CD1c-positive myeloid dendritic cell (primary cell): ENCODE results near the gene MAP1LC3A.

Experiments used
- DNase-seq: peaks from one replicate; pipeline ENCODE4 v3.0.0-alpha.2; 2016; ENCODE audit errors: extremely low spot score

The MAP1LC3A gene

GRCh38 chr20:34529742-34530141 lies 28.8 kb upstream of the MAP1LC3A start:
- no peak for DNase-seq

GRCh38 chr20:34530342-34530741 lies 28.2 kb upstream of the MAP1LC3A start:
- no peak for DNase-seq

DNA sequence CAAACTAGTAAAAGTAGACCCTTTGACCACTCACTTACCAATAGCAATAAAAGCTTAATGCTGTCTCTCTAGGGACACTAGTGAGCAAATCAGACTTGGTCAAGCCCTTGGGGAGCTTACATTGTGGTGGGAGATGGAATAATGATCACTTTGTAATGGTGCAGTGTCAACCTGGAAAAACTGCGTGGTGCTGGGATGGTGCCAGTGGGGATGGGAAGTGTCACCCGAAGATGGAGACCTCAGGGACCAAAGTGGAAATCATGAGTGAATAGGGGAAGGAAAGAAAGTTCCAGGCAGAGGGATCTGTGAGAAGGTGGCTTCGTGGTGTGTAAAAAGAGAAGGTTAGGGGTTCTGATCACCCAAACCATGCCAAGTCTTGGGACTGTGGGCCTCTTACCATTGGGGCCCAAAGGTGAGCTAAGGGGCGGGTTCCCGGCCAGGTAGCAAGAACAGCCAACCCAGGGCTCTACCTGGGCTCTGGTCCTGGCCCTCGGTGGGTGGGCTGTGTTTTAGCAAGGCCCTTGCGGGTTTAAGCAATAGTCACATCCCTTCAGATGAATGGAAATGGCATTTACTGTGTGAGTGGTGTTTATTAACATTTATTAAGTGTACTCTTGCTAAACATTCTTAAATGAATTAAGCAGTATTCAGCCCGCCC lies 26.8 kb upstream of the MAP1LC3A start:
- no peak for DNase-seq

DNA sequence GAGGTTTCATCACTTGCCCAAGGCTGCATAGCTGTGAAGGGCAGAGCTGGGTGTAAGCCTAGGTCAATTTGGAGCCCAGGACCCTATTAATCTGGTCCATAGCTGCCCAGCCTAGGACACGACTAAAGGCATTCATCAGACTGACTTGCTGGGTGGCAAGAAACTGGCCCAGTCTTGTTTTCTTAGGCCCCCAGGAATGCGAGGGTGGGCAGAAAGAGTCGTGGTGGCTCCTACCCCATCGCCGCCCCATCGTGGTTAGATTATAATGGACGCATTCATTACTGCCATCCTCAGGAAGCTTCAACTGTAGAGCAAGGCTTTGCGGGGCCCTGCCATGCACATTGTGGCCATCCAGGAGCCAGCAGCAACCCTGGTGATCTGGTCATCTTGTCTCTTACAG lies 26.2 kb upstream of the MAP1LC3A start:
- no peak for DNase-seq

DNA sequence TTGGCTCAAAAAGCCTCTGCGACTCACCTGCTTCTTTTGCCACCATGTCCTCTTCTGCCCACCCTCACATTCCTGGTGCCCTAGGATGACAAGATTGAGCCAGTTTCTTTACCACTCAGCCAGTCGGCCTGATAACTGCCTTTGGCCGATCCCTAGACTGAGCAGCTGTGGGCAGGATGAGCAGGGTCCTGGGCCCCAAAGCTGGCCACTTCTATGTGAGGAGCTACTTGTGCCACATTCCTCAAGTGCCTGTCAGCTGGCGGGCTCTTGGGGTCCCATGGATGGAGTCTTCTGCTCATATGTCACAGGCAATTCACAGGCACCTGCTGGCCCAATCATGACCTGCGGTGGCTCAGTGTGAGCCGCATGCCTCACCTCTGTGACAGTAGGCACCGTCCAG lies 25.8 kb upstream of the MAP1LC3A start:
- DNase-seq: no peak

GRCh38 chr20:34534391-34535165 lies 23.9 kb upstream of the MAP1LC3A start:
- no peak for DNase-seq

DNA sequence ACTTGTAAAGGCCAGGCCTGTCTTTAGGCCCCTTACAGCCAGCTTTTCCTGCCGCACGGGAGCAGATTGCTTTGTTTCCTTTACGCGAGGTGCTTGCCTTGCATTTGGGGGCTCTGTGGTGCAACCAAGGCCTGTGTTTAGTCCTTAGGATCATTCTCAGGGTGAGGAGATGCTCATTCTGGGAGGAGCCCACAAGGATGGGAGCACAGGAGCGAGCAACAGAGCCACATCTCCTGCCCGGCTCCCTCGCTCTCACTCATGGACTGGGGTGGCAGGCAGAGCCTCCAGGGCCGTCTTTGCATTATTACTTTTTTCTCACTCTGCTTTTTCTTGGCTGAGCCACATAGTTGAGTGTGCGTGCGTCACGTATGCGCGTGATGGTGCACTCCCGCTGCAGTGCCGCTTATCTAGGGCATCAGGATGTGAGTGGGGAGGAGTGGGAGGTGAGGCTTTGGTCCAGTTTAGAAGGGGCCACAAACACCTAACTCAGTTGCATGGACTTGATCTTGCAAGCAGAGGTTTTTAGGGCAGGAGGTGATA lies 23.1 kb upstream of the MAP1LC3A start:
- no peak for DNase-seq

GRCh38 chr20:34535857-34536256 lies 22.7 kb upstream of the MAP1LC3A start:
- DNase-seq: no peak

DNA sequence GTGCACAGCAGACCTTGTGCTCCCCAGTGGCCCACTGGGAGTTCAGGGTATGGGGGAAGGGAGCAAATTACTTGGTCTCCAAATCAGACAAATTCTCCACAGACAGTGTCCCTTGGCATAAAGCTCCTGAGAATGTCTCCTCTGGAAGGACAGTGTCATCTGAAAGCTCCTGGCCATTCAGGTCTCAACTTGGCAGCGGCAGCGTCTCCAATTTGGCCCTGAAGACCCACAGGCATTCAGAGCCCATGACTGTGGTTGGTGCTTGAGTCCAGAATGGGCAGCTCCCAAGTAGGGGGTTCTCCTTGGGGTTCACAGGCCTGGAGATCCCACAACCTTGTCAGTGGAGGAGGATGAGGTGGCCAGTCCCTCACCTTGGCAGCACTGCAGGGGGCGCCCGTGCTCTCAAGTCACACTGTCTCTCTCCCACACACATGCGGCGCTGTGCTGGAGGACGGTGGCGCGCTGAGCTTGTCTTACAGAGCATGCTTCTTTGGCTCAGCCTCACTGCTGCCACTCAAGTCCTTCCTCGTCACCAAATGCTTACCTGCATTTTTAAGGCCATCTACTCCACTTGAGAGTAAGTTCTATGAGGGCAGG lies 21.6 kb upstream of the MAP1LC3A start:
- DNase-seq: peak; percentile 33

DNA sequence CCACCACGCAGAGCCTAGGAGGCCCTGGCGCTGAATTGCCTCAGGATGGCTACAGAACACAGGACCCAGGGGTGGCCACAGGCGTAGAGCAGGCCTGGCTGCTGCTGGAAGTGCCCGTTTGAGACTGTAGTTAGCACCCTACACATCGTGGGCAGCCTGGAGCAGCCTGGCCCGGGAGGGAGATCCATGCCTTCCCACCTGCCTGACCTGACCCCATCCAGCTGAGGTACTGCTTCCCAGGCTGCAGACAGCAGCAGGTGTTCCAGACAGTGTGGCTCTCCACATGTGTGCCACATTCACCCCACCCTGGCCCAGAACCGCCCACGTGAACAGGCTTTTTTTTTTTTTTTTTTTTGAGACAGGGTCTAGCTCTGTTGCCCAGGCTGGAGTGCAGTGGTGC lies 20.9 kb upstream of the MAP1LC3A start:
- DNase-seq: no peak

GRCh38 chr20:34538671-34539123 lies 19.8 kb upstream of the MAP1LC3A start:
- DNase-seq: peak; percentile 52

- DNase-seq: no peak
Observed at GRCh38 chr20:34539756-34540155, 18.8 kb upstream of the MAP1LC3A start.

DNA sequence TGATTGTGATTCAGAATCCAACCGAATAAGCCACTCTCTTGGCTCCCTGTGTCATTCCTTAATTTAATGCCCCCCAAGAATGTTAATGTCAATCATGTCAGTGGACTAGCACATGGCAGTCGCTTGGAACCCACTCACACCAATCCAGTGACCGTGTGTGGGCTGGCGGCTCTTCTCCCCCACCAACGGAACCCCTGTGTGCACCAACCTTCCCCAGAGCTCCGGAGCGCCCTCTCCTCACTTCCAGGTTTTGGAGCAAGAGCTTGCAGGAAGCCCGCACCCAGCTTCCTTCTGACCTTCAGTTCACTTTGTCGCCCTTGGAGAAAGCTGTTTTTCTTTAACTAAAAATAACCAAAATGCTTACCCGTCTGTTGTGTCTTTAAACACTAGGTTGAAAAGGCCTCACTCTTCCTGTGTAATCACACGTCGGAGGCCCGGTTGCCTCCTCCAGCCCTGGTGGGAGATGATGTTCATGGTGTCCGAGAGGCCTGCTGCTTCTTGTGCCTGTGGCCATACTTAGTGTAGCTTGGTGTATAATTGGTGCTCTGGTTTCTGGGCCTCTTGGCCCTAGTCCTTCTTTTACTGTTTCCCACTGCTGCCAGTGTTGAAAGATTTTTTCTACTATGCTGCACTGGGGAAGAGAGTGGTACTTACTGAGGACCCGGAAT lies 17.8 kb upstream of the MAP1LC3A start:
- no peak for DNase-seq

DNA sequence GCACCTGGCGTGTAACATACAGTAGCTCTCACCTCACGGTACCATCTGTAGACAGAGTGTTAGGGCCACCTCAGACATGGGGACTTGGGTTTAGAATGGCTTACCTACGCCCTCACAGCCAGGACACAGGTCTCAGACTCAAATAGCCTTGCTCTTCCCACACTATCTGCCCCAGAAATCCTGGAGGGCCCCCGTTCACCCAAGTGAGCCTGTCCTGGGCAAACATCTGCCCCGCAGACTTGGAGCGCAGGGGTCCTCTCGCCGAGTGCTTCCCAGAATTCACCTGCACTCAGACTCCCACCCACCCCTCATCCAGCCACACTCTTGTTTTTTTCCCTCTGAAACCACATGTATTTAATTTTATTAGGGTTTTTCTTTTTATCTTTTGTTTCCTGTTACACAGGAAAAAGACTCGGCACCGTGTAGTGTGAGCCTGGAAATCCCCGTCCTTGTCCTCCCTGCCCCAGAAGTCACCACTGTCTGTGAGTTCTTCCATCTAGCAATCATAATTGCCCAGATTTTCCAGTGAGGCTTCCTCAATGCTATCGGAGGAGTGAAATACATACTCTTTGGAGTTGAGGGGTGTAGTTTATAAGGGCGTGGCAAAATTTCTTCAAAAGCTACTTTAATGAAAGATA lies 17.1 kb upstream of the MAP1LC3A start:
- DNase-seq: no peak

DNA sequence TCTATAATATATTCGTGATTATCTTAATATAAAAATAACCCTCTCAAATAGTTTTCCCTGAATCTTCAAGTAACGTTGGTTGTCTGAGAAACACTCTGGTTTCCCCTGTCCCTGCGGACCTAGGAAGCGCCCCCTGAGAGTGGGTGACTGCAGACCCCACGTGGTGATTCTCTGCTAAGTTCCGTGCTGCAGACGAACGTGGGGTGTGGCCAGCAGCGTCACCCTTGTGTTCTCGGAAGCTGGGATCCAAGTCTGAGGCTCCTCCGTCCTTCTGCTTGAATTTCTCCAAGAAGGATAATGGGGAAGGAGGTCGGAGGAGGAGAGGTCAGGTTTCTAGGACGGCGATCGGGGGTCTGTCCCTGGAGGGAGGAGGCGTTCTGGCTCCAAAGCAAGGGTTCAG lies 16.6 kb upstream of the MAP1LC3A start:
- no peak for DNase-seq

GRCh38 chr20:34542439-34542838 lies 16.1 kb upstream of the MAP1LC3A start:
- no peak for DNase-seq

GRCh38 chr20:34543463-34544056 lies 15.0 kb upstream of the MAP1LC3A start:
- DNase-seq: no peak

DNA sequence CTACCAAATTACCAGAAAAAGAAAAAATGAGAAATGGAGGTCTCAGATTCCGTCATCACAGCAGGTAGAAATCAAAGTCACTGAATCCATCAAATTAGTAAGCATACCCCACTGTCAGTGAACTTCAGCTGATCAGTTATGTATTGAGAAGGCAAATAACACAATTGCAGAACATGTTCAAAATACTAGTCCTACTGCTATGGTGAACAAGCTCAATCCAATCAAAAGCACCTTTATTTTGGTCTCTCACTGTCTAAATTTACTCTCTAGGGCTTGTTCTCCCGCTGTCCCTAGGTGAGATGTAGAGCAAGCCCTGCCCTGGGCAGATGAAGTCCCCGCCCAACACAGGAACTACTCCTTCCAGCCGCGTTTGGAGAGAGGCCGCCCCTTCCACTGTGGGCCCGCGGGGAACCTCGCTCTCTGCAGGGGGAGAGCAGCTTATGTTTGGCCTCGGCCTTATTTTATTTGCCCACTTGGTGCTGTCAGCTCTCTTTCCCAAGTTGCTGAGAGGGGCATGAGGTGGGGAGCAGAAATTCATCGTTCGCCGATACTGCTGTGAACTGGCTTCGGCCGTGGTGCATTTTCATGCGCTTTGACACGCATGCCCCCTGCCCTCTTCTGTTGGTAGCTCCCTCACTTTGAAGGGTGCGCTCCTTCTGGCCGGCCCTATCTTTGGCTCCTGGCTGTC lies 14.3 kb upstream of the MAP1LC3A start:
- no peak for DNase-seq

DNA sequence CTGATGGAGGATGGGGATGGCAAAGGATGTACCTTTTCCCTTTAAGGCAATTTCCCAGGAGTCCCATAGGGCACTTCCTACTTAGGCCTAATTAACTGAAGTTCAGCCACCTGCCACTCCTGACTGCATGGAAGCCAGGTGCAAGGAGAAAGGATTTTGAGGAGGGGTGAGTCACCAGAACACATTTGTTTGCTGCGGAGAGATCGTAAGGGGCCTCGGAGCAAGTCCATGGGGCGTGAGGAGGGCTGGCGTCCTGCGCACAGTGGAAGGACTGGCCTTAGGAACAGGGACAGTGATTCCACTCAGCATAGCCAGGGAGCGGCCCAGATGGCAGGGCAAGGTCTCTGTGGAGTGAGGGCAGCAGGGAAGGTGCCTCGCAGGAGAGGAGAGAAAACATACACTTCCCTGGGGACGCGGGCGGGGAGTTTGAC lies 11.8 kb upstream of the MAP1LC3A start:
- no peak for DNase-seq

DNA sequence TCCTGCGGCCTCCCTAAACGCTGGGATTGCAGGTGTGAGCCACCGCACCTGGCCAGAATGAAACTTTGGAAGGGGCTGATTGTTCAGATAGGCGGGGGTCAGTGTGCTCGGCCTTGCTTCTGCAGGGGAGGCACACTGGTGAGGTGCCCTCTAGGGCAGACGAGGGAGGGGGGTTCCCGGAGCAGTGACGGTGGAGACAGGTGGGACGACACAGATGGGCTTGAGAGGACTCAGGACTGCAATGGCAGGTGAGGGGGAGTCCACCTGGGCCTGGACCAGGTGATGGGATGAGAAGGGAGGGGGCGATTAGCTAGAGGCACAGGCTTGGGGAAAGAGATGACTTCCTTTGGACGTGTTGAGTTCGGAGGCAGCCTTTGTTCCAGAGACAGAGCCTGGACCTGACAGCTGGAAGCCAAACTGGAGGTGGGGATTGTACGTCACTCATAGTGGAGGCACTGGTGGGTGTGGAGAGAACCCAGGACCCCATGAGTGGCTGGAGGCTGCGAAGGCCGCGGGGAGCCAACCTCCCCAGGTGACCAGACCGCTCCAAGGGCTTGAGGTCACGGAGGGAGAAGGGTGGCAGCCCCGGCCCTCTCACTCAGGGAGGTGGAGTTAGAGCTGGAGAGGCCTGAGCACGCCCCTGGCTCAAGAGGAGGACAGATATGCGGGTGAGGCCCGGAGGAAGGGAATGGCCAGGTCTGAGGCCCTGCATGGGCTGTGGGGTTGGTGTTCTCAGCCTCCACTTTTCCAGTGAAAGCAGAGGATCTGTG lies 10.5 kb upstream of the MAP1LC3A start:
- no peak for DNase-seq
